Ecto neural progenitor cell (in vitro differentiated cells): ENCODE results near the gene APOL1.
A peak's percentile ranks its signal among the peaks of the same experiment; 100 is the strongest.

Experiments used
- DNase-seq: peaks from one replicate; pipeline ENCODE4 v3.0.0-alpha.2; 2018; ENCODE audit warnings: low spot score

APOL1 gene

DNA sequence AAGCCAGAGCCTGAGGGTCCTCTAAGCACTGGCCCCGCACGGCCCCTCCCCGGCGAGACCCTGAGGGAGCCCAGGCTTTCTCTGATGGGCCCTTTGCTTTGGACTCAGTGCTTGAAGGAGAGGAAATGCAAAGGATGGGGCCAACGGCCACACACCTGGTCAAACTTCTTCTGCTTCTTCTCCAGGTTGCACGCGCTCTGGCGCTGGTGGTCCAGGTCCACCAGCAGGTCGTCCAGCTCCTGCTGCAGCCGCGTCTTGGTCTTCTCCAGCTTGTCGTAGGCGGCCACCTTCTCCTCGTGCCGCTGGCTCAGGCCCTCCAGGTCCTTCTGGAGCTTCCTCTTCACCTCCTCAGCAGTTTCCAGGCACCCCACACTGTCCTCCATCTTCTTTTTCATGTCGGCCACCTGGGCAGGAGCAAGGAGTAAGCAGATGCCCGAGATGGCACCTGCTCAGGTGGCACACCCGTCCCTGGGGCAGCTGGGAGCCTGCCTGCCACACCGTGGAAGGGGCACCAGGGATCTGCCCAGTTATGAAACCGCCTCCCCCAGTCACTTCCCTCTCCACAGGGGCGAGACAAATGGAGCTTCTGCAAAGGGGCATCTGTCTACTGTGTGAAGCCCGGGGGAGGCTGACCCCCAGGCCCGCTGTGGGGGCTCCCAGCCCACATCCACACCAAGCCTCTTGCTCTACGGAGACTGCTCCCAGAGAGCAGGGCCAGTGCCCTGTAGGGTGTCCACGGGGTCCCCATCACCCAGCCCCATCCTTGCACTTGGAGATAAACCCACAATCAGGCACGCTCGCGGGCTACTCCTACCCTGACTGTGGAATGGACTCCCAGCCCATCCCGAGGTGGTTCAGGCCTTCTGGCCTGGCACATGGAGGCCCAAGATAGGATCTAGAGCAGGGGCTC is 39.2 kb downstream of the APOL1 start:
- no peak for DNase-seq

DNA sequence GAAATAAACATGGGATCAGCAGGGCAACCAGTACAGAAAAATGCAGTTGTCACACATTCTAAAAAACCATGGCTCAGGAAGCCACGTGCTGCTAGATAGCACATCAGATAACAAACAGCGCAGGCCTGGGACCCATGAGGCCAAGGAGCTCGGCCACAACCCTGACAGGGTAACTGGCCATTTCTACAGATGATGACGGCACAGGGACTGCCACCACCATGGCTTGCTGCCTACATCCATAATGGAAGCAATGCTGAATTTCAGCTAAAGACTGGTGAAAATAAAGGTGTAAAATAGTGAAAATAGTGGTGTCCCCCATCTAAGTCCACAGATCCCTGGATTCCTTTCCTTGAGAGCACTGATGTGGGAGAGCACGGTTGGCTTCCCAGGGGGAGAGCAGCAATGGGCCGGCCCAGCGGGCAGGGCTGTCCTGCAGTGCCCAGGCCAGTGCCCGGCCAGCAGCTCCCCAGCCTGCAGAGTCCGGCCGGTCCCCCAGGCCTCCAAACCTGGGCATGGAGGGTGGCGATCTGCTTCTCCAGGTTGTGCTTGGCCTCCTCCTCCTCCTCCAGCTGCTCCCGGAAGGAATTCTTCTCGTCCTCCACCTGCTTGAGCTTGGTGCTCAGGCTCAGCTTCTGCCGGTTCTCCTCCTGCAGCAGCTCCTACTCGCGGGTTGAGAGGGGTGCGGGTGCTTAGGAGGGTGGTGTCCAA is 40.0 kb downstream of the APOL1 start:
- no peak for DNase-seq

DNA sequence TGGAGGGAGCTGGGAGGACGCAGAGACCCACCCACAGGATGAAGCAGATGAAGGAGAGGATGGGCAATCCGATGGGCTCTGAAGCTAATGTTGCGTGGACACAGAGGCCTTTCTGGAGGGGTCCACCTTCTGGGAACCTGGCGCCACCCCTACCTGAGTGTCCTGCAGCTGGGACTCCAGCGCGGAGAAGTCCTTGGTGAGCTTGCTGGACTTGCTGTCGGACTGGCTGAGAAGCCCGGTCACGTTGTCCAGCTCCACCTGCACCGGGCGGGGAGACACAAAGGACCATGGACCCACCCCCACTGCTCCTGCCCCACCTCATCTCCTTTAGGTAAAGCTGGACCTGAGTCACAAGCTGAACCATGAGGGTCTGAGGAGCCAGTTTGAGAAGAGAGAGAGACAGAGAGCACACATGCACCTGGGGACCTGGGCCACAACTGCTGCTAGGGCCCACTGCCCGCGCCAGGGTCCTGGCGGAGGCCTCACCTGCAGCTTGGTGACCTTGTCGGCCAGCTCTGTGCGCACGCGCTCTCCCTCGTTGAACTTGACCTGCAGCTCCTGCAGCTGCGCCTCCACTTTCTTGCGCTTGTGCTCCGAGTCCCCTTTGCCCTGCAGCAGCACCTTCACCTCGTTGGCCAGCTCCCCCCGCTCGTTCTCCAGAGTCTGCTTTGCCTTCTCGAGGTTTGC is 40.8 kb downstream of the APOL1 start:
- no peak for DNase-seq

DNA sequence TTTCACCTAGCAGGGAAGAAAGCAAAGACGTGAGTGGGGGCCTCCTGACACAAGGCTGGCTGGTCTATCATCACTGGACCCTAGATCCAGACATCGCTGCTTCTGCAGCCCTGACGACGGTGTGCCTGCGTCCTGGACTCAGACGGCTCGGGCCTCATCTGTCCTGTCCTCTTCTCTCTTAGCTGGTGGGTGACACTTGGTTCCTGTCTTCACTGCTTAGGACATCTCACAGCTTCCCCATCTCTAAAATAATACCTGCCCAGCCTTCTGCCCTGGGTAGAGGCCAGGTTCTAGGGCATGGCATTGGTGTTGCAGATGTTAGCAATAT is 41.3 kb downstream of the APOL1 start:
- no peak for DNase-seq

DNA sequence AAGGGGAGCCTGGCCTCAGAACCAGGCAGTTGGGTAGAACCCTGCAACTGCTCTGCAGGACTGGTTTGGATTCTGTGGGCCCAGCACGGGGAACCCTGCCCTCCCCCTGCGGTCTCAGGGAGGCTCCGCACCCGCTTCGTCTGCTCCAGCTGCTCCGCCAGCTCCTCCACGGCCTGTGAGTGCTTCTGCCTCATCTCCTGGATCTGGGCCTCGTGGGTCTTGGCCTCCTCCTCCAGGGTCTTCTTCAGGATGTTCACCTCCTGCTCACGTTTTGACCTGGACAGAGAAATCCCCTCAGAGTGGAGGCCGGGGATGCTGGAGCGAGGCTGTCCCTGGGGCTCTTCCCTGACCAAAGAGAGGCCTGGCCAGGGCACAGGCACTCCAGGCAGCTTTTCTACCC is 41.9 kb downstream of the APOL1 start:
- no peak for DNase-seq

DNA sequence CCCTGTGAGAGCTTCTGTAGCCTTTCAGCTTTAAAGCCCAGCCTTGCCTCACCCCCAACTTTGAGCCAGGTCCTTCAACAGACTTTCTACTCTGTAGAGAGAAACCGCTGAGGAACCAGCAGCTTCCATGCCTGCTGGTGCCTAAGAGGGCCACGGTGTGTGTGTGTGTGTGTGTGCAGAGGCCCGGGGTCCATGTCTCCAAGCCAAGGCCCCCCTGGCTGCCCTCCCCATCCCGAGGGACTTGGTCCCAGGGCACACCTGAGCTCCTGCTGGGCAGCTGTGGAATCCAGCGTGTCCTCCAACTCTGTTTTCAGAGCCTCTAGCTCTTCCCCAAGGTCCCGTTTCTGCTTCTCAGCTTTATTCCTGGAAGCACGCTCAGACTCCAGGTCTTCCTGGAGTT is 42.3 kb downstream of the APOL1 start:
- no peak for DNase-seq

DNA sequence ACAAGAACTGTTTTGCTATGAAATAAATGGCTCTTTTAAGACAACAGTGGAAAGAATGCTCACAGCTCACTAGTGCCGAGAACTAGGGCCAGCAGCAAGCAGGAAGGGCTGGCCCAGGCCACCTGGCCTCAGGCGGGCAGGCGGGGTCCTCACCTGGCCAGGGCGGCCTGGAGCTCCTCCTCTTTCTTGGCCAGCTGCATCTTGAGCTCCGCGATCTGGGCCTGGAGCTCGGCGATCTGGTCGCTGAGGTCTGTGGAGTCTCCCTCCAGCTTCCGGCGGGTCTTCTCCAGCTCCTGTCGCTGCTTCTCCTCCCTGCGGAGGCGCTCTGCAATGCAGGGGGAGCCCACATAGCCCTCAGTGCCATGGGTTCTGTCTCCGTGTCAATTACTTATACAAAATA is 43.8 kb downstream of the APOL1 start:
- no peak for DNase-seq

DNA sequence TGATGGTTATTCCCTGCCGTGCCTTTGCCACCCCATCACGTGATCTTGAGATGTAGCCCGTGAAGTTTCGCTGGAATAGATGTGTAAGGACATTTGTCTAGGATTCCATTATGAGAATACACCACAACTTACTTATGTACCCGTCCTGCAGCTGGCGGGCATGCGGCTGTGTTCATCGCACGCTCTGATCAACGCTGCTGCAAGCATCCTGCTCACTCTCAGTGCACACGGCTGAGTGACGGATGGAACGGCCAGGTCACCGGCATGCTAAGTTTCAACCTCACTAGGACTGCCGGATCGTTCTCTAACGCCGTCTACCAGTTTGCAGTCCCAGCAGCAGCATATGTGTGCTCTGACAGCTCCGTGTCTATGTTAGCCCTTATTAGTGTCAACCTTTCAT is 44.6 kb downstream of the APOL1 start:
- no peak for DNase-seq

DNA sequence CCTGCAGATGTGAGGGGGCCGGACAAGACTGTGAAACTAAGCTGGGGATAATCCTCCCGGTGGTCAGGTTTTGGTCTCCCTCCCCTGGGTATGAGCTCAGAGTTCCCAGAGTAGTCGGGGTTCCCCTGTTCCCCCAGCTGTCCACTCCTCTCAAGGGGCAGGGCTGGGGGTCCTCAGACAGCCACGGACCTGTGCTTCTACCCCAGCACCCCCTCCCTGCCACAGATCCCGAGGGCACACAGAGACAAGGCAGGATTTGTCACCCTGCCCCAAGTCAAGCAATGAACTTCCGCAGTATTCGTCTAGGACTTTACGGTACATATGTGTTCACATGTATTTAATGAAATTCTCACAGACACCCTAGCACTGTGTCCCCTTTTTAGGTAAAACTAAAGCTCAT is 45.2 kb downstream of the APOL1 start:
- DNase-seq, result no peak

DNA sequence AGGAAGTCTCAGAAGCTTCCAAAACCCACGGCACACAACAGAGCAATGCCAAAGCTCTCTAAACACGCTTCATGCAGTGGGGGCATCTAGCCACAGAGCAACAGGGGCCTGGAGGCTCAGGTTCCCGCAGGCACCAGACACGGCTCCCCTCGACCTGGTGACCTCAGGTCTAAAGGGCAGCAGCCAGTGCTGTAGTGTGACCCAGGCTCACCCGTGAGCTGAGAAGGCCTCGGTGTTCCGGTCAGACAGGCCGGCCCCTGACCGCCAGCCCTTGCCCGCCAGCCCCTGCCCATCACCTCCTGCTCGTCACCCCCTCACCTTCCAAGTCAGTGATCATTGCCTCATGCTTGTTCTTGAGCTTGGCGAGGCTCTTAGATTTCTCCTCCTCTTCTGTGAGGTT is 45.7 kb downstream of the APOL1 start:
- DNase-seq, result no peak

DNA sequence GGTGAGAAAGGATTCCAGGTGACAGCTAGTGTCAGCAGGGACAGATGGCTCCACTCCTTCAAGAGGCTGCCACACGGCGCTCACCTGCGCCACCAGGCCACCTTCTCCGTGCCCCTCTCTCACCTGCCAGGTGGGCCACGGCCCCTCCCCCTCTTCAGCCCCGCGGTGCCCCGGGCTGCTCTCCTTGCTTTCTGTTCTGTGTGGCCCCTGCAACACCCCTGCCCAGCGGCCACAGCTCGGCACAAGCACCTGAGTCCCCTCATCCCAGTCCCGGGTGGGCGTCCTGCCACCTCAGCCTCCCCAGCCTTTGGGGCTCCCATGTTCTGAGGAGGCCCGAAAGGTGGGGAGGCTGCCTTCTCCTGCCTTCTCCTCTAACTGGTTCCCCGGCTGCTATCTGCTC is 46.4 kb downstream of the APOL1 start:
- DNase-seq, result no peak

DNA sequence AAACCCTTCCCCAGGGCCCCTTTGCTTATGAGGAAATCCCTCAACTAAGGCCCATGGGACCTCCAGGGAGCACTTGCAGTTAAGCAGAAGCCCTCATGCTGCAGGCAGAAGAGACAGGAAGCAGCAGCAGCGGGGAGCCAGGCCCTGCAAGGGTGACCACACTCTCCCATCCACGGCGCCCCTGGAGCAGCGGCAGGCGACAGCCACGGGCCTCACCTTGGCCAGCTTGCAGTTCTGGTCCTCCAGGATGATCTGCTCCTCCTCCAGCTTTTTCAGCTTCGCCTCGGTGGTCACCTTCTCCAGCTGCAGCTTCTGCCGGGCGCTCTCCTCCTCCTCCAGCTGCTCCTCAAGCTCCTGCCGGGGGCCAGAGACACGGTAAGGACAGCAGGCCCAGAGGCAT is 47.0 kb downstream of the APOL1 start:
- no peak for DNase-seq

DNA sequence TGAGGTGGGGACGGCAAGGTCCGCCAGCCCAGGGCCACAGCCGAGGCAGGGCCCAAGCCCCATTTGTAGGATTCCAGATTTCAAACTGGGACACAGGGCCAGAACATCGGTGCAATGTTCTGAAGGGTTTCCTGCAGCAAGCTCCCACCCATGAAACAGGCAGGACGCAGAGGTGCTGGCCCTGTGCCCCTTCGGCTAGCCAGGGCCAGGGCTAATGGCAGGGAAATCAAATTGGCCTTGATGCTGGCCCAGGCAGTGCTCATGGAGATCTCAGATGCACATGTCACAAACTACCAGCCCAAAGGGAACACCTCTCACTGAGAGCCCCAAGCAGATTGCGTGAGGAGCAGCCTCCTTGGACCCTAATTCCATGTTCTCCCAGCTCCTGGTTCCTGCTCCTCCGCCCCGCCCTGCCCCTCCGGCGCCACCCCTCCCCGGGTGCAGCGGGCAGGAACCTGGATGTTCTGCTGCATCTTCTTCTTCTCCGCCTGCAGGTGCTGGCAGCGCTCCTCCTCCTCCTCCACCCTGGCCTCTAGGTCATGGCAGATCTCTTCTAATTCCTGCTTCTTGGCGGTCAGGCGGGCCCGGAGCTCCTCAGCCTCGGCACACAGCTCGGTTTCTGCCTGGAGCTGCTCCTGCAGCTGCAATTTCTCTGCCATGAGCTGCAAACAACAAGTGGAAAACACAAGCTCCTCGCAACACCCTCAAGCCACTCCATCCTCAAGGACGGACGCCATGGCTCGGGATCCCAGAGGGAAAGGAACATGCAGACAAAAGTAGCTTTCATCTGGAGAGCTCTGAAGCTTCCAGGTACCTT is 47.7 kb downstream of the APOL1 start:
- no peak for DNase-seq

DNA sequence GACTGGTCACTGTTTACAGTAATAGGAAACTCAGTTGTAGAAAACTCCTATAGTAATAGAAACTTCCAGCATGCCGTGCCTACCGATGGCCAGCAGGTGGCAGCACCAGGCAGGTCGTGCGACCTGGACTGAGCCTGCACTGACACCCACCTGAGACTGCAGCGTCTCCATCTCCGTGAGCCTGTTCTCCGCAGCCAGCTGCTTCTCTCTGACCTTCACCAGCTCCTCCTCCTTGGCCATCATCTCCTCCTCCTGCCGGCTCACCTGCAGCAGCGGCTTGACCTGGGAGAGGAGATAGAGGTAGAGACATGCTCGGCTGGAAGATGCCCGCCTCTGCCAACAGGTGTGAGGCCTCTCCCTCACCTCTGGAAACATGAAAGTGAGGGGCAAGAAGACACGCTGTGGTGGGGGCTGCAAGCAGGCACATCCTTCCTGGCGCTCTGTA is 48.5 kb downstream of the APOL1 start:
- peak; percentile 80 for DNase-seq

DNA sequence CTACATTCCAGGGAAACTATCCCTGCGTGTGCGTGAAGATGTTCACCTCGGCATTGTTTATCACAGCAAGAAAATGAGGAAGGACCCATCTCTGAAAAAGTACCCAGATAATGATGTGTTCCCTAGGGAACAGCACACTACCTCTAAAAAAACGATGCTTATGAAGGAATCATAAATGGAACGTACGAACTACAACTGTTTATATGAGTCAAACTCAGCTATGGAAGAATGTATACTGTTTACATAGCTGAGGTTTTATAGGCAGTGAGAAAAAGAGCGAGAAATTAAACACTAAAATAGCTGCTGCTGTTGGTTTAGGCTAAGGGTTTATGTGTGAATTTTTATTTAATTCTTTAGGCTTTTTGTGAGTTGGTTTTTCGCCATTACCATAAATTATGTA is 48.9 kb downstream of the APOL1 start:
- DNase-seq, result no peak

DNA sequence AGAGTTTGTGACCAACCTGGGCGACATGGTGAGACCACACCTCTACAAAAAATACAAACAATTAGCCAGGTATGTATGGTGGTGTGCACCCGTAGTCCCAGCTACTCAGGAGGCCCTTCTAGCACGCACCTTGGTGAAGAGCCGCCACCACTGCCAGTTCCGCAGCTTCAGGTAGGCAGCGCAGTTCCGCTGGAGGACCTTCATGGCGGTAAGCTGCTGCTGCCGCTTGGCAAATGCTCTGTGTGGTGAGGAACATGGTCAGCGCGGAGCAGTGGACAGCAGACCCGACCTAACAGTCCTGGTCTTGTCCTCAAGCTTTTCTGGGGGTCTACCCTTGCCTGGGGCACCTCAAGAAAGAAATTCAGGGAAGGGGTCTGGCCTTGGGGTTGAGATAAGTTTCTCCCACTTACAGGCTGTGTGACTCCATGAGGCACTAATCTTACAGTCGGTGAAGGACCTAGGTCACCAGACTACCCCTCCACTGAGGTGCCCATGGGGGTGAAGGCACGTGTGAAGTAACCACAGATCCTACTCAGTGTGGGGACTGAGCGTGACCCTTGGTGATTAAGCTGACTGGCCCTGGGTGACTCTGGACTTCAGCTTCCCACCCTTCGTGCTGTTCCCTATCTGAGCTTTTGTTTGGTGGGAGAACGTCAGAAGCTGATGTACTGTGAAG is 49.6 kb downstream of the APOL1 start:
- DNase-seq, result no peak

DNA sequence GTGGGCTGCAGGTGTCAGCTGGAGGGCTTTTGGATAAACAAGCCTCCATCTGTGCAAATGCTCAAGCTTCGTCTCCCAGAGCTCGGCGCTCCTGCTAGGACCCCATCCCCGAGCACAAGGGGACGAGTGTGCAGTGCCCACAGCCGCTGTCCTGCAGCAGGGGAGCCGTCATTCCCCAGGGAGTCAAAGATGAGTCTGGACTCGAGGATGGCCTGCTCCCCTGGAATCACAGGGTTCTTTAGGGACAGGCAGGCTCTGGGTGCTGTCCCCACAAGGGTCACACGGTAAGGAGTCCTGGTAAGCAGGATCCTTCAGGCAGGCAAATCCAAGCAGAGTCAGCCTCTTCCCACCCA is 50.2 kb downstream of the APOL1 start:
- DNase-seq, result no peak

DNA sequence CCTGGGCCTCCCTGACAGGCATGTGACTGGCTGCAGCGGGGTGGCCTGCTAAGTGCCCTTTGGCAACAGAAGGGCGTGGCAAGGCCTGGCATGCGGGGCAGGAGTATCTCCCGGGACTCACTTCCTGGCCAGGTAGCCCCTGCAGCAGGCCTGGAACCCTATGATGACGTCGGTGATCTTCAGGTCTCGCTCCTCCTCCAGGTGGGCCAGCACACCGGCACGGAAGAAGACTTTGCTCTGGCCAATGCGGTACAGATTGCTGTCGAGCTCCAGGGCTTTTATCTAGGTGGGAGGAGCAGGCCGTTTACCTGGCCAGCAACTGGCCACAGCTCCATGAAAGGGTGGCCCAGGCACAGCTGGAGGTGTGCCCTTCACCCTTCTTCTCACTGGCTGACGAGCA is 50.9 kb downstream of the APOL1 start:
- no peak for DNase-seq

DNA sequence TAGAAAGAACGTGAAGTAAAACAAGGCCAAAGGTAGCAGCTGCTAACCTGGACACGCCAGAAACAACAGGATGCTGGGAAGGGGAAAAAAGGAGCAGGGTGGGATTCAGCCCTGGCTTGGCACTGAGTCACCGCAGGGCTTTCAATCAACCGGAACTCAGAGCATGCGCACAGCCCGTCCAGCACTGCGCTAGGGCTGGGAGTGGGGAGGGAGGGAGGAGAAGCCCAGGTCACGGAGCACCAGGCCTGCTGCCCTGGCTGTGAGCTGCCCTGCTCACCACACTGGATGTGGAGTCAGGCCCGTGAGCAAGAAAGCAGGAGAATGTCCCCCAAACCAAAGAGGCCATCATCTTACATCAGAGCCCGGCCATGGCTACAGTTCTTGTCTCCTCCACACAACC is 51.5 kb downstream of the APOL1 start:
- no peak for DNase-seq

DNA sequence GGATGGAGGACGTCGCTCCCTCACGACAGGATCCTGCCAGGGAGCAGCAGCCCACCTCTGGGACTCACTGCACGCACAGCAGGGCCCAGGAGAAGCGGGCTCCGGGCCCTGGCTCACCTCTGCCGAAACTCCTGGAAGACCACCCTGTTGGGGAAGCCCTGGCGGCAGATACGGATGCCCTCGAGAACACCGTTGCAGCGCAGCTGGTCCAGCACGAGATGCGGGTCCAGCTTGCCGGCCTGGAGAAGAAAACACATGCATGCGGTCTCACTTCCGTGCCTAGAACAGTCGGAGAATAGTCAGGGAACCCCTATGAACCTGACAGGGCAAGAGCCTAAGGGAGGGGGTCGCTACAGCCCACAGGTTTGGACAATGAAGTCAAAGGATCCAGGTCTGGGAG is 52.9 kb downstream of the APOL1 start:
- no peak for DNase-seq

DNA sequence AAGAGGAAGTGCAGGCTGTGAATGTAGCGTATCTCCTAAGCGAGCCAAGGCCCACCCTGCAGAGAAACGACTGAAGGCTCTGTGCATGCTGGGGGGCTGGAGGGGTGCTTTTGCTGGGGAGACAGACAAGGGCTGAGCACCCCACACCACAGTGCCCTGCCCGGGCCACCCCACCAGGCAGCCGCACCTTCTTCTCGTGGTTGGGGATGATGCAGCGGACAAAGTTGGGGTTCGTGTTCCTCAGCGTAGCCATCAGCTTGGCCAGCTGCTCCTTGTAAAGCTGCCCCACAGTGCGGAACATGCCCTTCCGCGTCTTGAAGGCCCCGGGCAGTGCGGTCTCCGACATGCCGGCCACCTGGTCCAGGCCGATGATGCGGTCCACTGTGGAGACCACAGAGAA is 53.3 kb downstream of the APOL1 start:
- no peak for DNase-seq

DNA sequence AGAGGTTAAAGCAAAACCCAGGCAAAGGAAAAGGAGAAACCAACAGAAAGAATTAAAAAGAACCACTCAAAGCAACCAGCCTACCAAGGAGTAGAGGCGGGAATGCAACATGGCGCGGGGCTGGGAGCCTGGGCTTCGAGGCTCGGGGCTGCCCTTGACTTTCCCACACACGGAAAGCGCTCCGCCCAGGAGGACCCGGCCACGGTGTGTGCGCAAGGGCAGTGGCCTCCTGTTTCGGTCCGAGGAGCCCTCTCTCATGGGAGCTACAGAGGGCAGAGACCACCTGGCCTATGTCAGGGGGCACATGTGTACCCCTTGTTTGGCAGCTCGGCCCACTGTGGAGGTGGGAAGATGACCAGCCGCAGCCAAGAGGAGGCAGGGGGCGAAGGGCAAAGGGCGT is 55.9 kb downstream of the APOL1 start:
- DNase-seq, result no peak
